Naive thymus-derived CD4-positive, alpha-beta T cell (primary cell): ENCODE measurements around the gene TMEM86B. TPM values are rescaled to one million over a fixed set of nuclear protein-coding genes. Genes with fewer than 3 reads are reported as not detected.

Experiments used
- ATAC-seq: fragments of 150-1000 bp; cut with Tn5 transposase; 2 replicates; pipeline ENCODE4 v1.10.0; 2021; ENCODE audit warnings: mild to moderate bottlenecking, moderate library complexity
- CTCF ChIA-PET: fragments of 350-600 bp; sonication (Branson Sonifier 250); formaldehyde crosslinking; loops from one replicate; lab custom pipeline; 2021; ENCODE audit warnings: antibody characterized with exemption; lab: Charles Lee
- POLR2A ChIA-PET: fragments of 350-600 bp; sonication (Branson Sonifier 250); formaldehyde crosslinking; loops from one replicate; lab custom pipeline; 2021; ENCODE audit warnings: antibody characterized with exemption, inconsistent platforms; lab: Charles Lee
- DNase-seq, 9 donors: peaks; one replicate each; pipeline versions ENCODE4 v3.0.0 to v3.0.0-alpha.2; 2020 to 2022; ENCODE audit warnings: mixed read lengths in 1 of 9
- H3K27ac ChIP-seq: one replicate; pipeline ENCODE4 v1.7.0; 2013; ENCODE audit warnings: mild to moderate bottlenecking, low read depth, low read length, moderate library complexity
- H3K27me3 ChIP-seq, 2 donors: one replicate each; pipeline ENCODE4 v1.7.0; 2013; ENCODE audit warnings: low read length in 2 of 2, mild to moderate bottlenecking in 2 of 2, moderate library complexity in 2 of 2; ENCODE audit not compliant: control insufficient read depth in 2 of 2, insufficient read depth in 2 of 2
- H3K36me3 ChIP-seq, 3 experiments: 1 replicate in 2 of 3; 2 replicates in 1 of 3; pipeline ENCODE4 v1.7.0; 2013; ENCODE audit warnings: low read length in 3 of 3, mild to moderate bottlenecking in 3 of 3, moderate library complexity in 1 of 3; ENCODE audit not compliant: insufficient read depth in 3 of 3, control insufficient read depth in 2 of 3
- H3K4me1 ChIP-seq, 2 donors: one replicate each; pipeline ENCODE4 v1.7.0; 2013; ENCODE audit warnings: low read length in 2 of 2, mild to moderate bottlenecking in 2 of 2, moderate library complexity in 1 of 2; ENCODE audit not compliant: control insufficient read depth in 2 of 2, insufficient read depth in 2 of 2
- H3K4me3 ChIP-seq: 2 replicates; pipeline ENCODE4 v1.7.0; 2013; ENCODE audit warnings: mild to moderate bottlenecking, low read length
- H3K9me3 ChIP-seq, 3 experiments: 1 replicate in 2 of 3; 2 replicates in 1 of 3; pipeline ENCODE4 v1.7.0; 2013; ENCODE audit warnings: low read length in 3 of 3; ENCODE audit not compliant: control insufficient read depth in 2 of 3
- H3K27ac Mint-ChIP-seq, 9 donors: one replicate each; pipeline ENCODE4 v1.8.0; 2020 to 2022; ENCODE audit warnings: mixed read lengths in 9 of 9, mild to moderate bottlenecking in 8 of 9, moderate library complexity in 5 of 9, inconsistent platforms in 2 of 9
- H3K27me3 Mint-ChIP-seq, 5 donors: one replicate each; pipeline ENCODE4 v1.8.0; 2021 to 2022; ENCODE audit warnings: mixed read lengths in 5 of 5, mild to moderate bottlenecking in 1 of 5
- H3K36me3 Mint-ChIP-seq, 5 donors: one replicate each; pipeline ENCODE4 v1.8.0; 2020 to 2022; ENCODE audit warnings: mixed read lengths in 5 of 5, mild to moderate bottlenecking in 3 of 5, inconsistent platforms in 1 of 5
- H3K4me1 Mint-ChIP-seq, 7 donors: one replicate each; pipeline ENCODE4 v1.8.0; 2020 to 2022; ENCODE audit warnings: mixed read lengths in 7 of 7, mild to moderate bottlenecking in 3 of 7, inconsistent platforms in 1 of 7
- H3K4me3 Mint-ChIP-seq, 10 donors: one replicate each; pipeline ENCODE4 v1.8.0; 2020 to 2022; ENCODE audit warnings: mild to moderate bottlenecking in 10 of 10, mixed read lengths in 10 of 10, moderate library complexity in 6 of 10, inconsistent platforms in 2 of 10
- H3K9me3 Mint-ChIP-seq, 11 donors: one replicate each; pipeline ENCODE4 v1.8.0; 2020 to 2022; ENCODE audit warnings: mixed read lengths in 11 of 11, mild to moderate bottlenecking in 4 of 11, inconsistent platforms in 1 of 11, moderate library complexity in 1 of 11
- intact Hi-C, 2 donors: fragments of 100-400 bp; cut with micrococcal nuclease; formaldehyde crosslinking; loops; one replicate each; pipeline ENCODE4 v1.15.1; 2023
- polyA plus RNA-seq, 2 donors: library from polyadenylated mRNA; unstranded; fragments of 300-500 nt; fragmentation: Illumina TruSeq; gene quantifications; one replicate each; pipeline ENCODE4 v1.2.3, GENCODE V29; 2021
- total RNA-seq, 6 experiments: library from RNA in 5 of 6; stranded (reverse) in 5 of 6; gene quantifications; 1 replicate in 5 of 6; 2 replicates in 1 of 6; pipeline ENCODE4 v1.2.3 and lab custom pipeline; 2021 to 2026

TMEM86B gene
- total and polyA plus RNA-seq, 7 experiments from 2014 or later, result 1.2 to 24.1 (median 10.5) TPM

DNA sequence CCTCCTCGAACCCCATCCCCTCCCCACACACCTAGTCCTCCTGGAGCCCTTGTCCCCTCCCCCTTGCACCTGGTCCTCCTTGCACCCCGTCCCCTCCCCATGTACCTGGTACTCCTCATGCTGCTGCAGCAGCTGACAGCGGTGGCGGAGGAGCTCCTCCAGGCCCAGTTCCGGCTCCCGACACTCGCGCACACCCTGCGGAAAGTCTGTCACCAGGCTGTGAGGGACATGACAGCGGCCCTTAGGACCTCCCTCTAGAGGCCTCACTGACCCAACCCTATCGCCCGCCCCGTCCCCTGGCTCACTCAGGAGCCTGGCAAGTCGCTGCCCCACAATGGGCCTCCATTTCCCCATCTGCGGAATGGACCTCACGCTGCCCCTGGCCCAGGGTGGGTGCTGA, 36.6 kb upstream of the TMEM86B start:
- Histone ChIP-seq H3K4me1 (peaks cover 0 to 5% of the 10 kb centered on the region in 2 donors), H3K9me3 (no peaks in the 10 kb centered on the region), H3K27me3 (no peaks in the 10 kb centered on the region), H3K27ac (no peak overlapping the region), H3K36me3 (peaks cover 0 to 4% (median 0%) of the 10 kb centered on the region in 3 experiments), H3K4me3 (no peak overlapping the region)
- Mint-ChIP-seq H3K4me3 (no peak overlapping the region), H3K36me3 (peaks cover 0 to 34% (median 20%) of the 10 kb centered on the region in 5 donors), H3K4me1 (peaks cover 3 to 11% (median 10%) of the 10 kb centered on the region in 7 donors), H3K27me3 (no peaks in the 10 kb centered on the region), H3K27ac (peak overlapping the region in 1 of 9 donors; percentile 14), H3K9me3 (peaks cover 0 to 8% (median 0%) of the 10 kb centered on the region in 11 donors)
- ATAC-seq (no peak), DNase-seq (no peak)
- ChIA-PET POLR2A (interaction anchor here (0.8 kb wide), 1 partner anchor 189 kb away, joined by 5 read pairs; no protein-coding TSS in a partner anchor), CTCF (no interaction called here)
- intact Hi-C loops, result no loop called here

DNA sequence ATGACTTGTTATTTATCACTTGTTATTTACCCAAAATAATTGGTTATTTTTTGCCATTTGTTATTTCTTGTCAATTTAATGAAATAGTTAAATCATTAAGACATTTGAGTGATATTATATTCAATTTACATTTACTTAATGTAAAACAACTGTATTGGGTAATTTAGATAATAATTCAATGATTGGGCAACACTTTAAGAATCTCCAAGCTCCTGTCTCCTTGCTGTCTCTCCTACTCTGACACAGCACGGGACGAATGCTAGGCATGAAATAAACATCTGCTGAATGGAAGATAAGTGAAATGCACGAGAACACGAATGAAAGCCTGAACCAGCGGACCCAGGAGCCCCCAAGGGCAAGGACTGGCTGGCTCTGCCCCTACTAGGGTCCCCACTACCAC, 36.0 kb upstream of the TMEM86B start:
- ATAC-seq (no peak), DNase-seq (no peak)
- Histone ChIP-seq H3K27me3 (no peaks in the 10 kb centered on the region), H3K4me1 (peaks cover 5 to 11% of the 10 kb centered on the region in 2 donors), H3K36me3 (peaks cover 0 to 4% (median 0%) of the 10 kb centered on the region in 3 experiments), H3K9me3 (no peaks in the 10 kb centered on the region), H3K4me3 (no peak overlapping the region), H3K27ac (no peak overlapping the region)
- Mint-ChIP-seq H3K4me1 (peaks cover 5 to 14% (median 12%) of the 10 kb centered on the region in 7 donors), H3K36me3 (peaks cover 0 to 30% (median 16%) of the 10 kb centered on the region in 5 donors), H3K9me3 (peaks cover 0 to 8% (median 0%) of the 10 kb centered on the region in 11 donors), H3K4me3 (no peak overlapping the region), H3K27me3 (no peaks in the 10 kb centered on the region), H3K27ac (no peak overlapping the region)
- intact Hi-C loops, result no loop called here
- POLR2A ChIA-PET, result interaction anchor here (1.0 kb wide), 1 partner anchor 9 kb away, joined by 3 read pairs; no protein-coding TSS in a partner anchor
- CTCF ChIA-PET, result interaction anchor here (0.7 kb wide), 1 partner anchor 15 kb away, joined by 4 read pairs; no protein-coding TSS in a partner anchor

DNA sequence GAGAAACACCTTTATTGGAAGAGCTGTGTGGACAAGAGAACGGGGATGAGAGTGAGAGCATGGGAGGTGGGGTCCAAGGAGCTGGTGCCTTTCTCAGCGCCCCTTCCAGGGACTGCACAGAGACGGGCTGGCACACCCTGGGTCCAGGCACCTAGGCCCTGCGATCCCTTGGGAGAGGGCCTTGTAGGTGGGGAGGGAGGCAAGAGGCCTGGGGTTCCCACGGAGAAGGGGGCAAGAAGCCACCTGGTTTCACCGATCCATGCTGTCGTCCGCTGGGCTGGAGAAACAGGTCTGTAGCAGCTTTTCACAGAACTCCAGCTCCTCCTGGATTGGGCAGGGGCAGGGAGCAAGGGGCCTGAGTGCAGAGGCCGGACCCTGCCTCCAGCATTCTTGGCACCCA, 33.8 kb upstream of the TMEM86B start:
- Mint-ChIP-seq H3K36me3 (peaks cover 0 to 21% (median 13%) of the 10 kb centered on the region in 5 donors), H3K27me3 (no peaks in the 10 kb centered on the region), H3K4me1 (peaks cover 11 to 20% (median 19%) of the 10 kb centered on the region in 7 donors), H3K4me3 (no peak overlapping the region), H3K27ac (peak overlapping the region in 1 of 9 donors; percentile 43), H3K9me3 (peaks cover 0 to 8% (median 0%) of the 10 kb centered on the region in 11 donors)
- Histone ChIP-seq H3K9me3 (no peaks in the 10 kb centered on the region), H3K27ac (no peak overlapping the region), H3K27me3 (no peaks in the 10 kb centered on the region), H3K36me3 (peaks cover 0 to 13% (median 0%) of the 10 kb centered on the region in 3 experiments), H3K4me1 (peaks cover 5 to 15% of the 10 kb centered on the region in 2 donors), H3K4me3 (no peak overlapping the region)
- DNase-seq, result no peak
- POLR2A ChIA-PET, result interaction anchor here (12.3 kb wide), 1 partner anchor 18 kb away, joined by 156 read pairs; the partner anchor contains the start of genes BRSK1 and HSPBP1
- intact Hi-C loops, result no loop called here
- CTCF ChIA-PET, result no interaction called here
- no peak for ATAC-seq

DNA sequence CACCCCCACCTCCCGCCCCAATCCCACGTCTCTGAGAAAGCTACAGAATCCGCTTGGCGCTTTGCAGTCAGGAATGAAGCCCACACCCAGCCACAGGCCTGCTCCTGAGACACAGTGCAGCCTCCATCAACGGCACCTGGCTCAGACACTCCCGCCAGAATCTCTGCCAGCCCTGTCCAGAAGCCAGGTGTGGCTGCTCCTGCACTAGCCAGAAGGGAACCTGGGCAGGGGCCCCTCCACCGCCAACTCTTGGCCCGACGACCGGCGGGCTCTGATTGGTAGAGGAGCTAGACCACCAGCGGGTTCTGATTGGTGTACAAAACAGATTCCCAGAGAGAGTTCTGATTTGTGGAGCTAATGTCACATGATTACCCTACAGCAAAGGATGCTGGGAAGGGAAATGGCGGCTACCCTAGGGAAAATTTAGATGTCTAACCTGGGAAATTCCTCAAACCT, 33.1 kb upstream of the TMEM86B start:
- Histone ChIP-seq H3K27me3 (no peaks in the 10 kb centered on the region), H3K27ac (no peak overlapping the region), H3K36me3 (peaks cover 0 to 13% (median 0%) of the 10 kb centered on the region in 3 experiments), H3K4me1 (peaks cover 9 to 22% of the 10 kb centered on the region in 2 donors), H3K4me3 (no peak overlapping the region), H3K9me3 (no peaks in the 10 kb centered on the region)
- Mint-ChIP-seq H3K27me3 (no peaks in the 10 kb centered on the region), H3K4me3 (no peak overlapping the region), H3K27ac (peak overlapping the region in 2 of 9 donors; percentile 43 to 85), H3K4me1 (peaks cover 17 to 26% (median 24%) of the 10 kb centered on the region in 7 donors), H3K9me3 (peaks cover 0 to 6% (median 0%) of the 10 kb centered on the region in 11 donors), H3K36me3 (peaks cover 0 to 24% (median 11%) of the 10 kb centered on the region in 5 donors)
- DNase-seq (no peak), ATAC-seq (no peak)
- intact Hi-C loops, result no loop called here
- ChIA-PET POLR2A (interaction anchor here (12.3 kb wide), 1 partner anchor 19 kb away, joined by 156 read pairs; the partner anchor contains the start of genes BRSK1 and HSPBP1), CTCF (interaction anchor here (2.0 kb wide), 1 partner anchor 31 kb away, joined by 4 read pairs; no protein-coding TSS in a partner anchor)

DNA sequence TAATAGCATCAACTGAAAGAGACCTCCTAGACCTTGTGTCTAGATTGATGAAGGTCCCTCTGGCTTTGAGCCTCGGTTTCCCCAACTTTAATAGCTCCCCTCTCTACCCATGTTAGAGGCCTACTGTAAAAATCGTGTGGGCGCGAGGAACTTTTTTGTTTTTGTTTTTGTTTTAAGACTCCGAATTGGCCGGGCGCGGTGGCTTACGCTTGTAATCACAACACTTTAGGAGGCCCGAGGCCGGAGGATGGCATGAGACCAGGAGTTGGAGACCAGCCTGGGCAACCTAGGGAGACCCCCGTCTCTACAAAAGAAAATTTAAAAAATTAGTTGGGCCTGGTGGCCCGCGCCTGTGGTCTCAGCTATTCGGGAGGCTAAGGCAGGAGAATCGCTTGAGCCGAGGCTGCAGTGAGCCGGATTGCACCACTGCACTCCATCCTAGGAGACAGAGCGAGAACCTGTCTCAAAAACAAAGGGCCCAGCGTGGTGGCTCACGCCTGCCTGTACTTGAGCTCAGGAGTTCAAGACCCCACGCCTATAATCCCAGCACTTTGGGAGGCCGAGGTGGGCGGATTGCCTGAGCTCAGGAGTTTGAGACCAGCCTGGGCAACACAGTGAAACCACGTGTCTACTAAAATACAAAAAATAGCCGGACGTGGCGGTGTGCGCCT, 31.1 kb upstream of the TMEM86B start:
- H3K4me3 Mint-ChIP-seq, result peak overlapping the region; percentile 87 to 99 (median 96)
- peak in 1 of 9 donors; percentile 32 for DNase-seq

More for the DNA sequence above, 31.1 kb upstream of the TMEM86B start:
- Histone ChIP-seq H3K36me3 (peaks cover 0 to 9% (median 0%) of the 10 kb centered on the region in 3 experiments), H3K4me1 (peaks cover 29 to 41% of the 10 kb centered on the region in 2 donors), H3K27ac (peak overlapping the region; percentile 94), H3K27me3 (no peaks in the 10 kb centered on the region), H3K4me3 (peak overlapping the region; percentile 87), H3K9me3 (no peaks in the 10 kb centered on the region)
- Mint-ChIP-seq H3K4me1 (peaks cover 30 to 39% (median 37%) of the 10 kb centered on the region in 7 donors), H3K36me3 (peaks cover 0 to 37% (median 4%) of the 10 kb centered on the region in 5 donors), H3K27me3 (no peaks in the 10 kb centered on the region), H3K27ac (peak overlapping the region; percentile 93 to 99 (median 98)), H3K9me3 (no peaks in the 10 kb centered on the region)
- POLR2A ChIA-PET, result interaction anchor here (0.6 to 12.3 kb wide), 27 partner anchors 9 to 1070 kb away, joined by 3 to 156 read pairs (median 4); partner anchors contain the start of genes BRSK1, FIZ1, HSPBP1 and ISOC2
- intact Hi-C loops, result loop anchor here (1.0 to 10.0 kb wide), 20 partner anchors 21 to 885 kb away; partner anchors contain the start of genes FIZ1 (in 2 of the 2), HSPBP1 (in 2 of the 2), KMT5C (in 2 of the 2) and PPP1R12C (in 2 of the 2)
- ATAC-seq, result no peak
- CTCF ChIA-PET, result interaction anchor here (0.6 to 2.0 kb wide), 4 partner anchors 33 to 382 kb away, joined by 3 to 8 read pairs (median 4); no protein-coding TSS in a partner anchor
